Measurements from ENCODE around the gene SLC39A6.
"Not testable (repeated sequence)": the region's sequence is repeated elsewhere in the genome, so short reads cannot be mapped to it uniquely, and the experiment has no call there.

SLC39A6 gene

DNA sequence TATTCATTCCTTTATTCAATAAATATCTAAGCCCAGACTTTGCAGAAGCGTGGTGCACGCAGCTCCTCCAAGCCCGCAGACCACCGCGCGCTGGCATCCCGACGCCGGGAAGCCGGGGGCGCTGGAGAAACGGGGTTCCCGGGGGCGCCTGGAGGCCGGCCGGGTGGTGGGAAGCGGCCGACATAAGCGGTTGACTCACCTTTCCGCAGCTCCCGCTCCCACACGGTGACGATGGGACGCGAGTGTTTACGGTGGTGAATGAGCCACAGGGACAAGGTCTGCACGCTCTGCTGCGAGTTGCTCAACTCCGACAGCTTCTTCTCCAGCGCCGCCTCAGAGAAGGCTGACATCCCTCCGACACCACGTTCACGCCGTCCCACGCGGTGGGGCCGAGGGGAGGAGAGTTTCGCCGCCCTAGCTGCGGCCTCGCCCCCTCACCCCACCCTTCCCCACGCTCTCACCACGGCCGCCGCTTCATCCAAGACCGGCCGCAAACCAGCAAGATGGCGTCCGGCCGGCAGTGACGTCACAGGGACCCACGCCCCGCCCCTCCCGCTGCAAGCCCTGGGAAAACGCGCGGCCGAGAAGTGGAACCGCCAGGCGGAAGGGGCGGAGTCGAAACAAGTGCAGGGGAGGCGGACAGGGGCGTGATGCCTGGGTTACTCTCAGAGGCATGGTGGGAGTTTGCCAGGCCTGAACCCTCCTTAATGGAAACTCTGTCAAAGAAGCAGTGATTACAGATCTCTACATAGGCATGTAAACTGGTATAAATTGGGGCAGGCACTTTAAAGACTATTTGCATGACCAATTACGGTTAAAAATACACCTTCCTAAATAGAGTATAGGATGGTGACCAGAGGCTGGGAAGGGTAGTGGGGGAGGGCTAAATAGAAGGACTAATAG, 61.8 kb downstream of the SLC39A6 start, which contains the start of gene RPRD1A:
TSS of gene RPRD1A (minus strand) at position 505 of the 903 bp plus-strand sequence. CDS start at position 350, 155 bp downstream.
- peak; percentile 99 to 100 for DNase-seq
- peak; percentile 77 for TF ChIP-seq POLR2A (IDR thresholded peaks at IDR 0.05; ENCODE audit: low read length)
- TF ChIP-seq GATA1 (IDR thresholded peaks at IDR 0.05; ENCODE audit: low read depth, low read length) = no peak

DNA sequence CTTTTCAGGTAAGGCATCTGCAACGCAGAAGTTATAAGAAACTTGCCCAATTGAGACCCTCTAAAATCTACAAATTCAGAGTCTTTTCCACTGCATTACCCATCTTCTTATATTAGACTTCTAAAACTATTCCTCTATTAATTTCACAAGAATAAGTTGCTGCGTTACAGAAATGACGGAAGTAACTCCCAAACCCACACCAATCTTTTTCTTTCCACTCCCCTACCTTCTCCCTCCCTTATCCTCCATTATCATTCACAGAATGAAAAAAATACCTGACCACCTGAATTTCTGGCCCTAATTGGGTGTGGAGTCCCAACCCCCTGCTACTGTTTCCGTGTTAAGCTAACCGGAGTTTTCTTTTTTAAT, 62.5 kb downstream of the SLC39A6 start:
- peak in 1 of 2 experiments; percentile 62 for DNase-seq
- TF ChIP-seq GATA1 (IDR thresholded peaks at IDR 0.05; ENCODE audit: low read depth, low read length) (no peak), POLR2A (IDR thresholded peaks at IDR 0.05; ENCODE audit: low read length) (no peak)

DNA sequence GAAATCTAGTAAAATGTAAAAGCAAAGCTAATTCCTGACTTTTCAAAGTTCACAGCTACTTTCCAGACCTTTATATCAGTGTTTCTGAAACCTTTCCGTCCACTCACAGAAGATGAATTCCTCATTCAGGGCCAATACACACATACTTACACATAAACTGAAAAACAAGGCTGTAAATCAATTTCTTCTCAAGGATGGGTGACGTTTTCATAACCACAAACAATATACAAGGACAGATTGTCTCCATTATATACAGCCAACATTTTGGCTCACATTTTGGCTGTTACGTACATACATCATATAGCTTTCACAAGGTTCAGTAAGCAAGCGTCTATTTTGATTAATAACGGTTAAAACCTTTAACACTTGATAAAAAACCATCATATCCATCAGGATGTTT, 63.1 kb downstream of the SLC39A6 start:
- TF ChIP-seq GATA1 (IDR thresholded peaks at IDR 0.05; ENCODE audit: low read depth, low read length) (no peak), POLR2A (IDR thresholded peaks at IDR 0.05; ENCODE audit: low read length) (no peak)
- peak; percentile 27 to 42 for DNase-seq

DNA sequence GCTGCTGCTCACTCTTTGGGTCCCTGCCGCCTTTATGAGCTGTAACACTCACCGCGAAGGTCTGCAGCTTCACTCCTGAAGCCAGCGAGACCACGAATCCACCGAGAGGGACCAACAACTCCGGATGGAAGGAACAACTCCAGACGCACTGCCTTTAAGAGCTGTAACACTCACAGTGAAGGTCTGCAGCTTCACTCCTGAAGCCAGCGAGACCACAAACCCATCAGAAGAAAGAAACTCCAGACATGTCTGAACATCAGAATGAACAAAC, 64.4 kb downstream of the SLC39A6 start:
- DNase-seq = not testable (repeated sequence)

- TF ChIP-seq POLR2A (IDR thresholded peaks at IDR 0.05; ENCODE audit: low read length) = no peak
- TF ChIP-seq GATA1 (IDR thresholded peaks at IDR 0.05; ENCODE audit: low read depth, low read length) = no peak
- peak; percentile 30 to 45 for DNase-seq
Measured at GRCh38 chr18:36064027-36064808, 64.9 kb downstream of the SLC39A6 start.

DNA sequence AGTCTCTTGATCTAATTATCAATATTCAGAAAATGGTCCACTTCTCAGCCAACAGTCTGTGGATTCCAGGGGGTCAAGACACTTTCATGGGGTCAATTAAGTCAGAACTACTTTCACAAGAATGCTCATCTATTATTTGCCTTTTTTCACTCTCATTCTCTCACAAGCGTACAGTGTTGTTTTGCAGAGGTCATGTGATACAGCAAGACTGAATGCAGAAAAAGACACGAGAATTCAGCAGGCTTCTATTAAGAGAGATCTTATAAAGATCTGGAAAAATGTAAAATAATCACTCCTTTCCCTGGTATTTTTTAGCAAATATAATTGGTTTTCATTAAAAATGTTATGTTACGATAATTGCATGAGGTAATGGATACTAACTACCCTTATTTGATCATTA, 70.5 kb downstream of the SLC39A6 start:
- no peak for TF ChIP-seq GATA1 (IDR thresholded peaks at IDR 0.05; ENCODE audit: low read depth, low read length)
- no peak for TF ChIP-seq POLR2A (IDR thresholded peaks at IDR 0.05; ENCODE audit: low read length)

More for the DNA sequence above, 70.5 kb downstream of the SLC39A6 start:
- DNase-seq = no peak

Data from erythroblast (primary cell).